ENCODE results near the gene KCNH6.

DNA sequence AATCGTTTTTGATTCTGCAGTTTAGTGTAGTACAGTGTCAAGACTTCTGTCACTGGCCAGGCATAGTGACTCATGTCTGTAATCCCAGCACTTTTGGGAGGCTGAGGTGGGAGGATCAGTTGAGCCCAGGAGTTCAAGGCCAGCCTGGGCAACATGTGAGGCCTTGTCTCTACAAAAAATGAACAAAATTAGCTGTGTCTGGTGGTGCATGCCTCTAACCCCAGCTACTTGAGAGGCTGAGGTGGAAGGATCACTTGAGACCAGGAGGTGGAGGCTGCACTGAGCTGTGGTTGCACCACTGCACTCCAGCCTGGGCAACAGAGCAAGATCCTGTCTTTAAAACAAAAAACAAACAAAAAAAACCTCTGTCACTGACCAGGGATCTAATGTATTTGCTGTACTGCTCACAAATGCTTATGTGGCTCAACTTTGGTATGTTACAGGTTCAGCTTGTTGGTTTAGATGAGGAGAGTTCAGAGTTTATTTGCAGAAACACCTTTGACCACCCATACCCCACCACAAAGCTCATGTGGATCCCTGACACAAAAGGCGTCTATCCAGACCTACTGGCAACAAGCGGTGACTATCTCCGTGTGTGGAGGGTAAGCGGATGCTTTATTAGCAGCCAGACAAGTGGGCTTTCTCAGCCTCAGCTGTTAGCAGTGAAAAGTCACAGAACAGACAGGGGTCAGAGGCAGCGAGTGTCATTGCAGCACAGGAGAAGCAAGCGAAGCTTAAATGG lies 55.0 kb downstream of the KCNH6 start:
- TF ChIP-seq, protein P1, sequence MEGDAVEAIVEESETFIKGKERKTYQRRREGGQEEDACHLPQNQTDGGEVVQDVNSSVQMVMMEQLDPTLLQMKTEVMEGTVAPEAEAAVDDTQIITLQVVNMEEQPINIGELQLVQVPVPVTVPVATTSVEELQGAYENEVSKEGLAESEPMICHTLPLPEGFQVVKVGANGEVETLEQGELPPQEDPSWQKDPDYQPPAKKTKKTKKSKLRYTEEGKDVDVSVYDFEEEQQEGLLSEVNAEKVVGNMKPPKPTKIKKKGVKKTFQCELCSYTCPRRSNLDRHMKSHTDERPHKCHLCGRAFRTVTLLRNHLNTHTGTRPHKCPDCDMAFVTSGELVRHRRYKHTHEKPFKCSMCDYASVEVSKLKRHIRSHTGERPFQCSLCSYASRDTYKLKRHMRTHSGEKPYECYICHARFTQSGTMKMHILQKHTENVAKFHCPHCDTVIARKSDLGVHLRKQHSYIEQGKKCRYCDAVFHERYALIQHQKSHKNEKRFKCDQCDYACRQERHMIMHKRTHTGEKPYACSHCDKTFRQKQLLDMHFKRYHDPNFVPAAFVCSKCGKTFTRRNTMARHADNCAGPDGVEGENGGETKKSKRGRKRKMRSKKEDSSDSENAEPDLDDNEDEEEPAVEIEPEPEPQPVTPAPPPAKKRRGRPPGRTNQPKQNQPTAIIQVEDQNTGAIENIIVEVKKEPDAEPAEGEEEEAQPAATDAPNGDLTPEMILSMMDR (IDR thresholded peaks at IDR 0.05): no peak
- no peak for TF ChIP-seq POLR2A (IDR thresholded peaks at IDR 0.05)

Data from gastroesophageal sphincter (tissue), 3 donors.